ENCODE results near the gene ARF6. TPM values are rescaled to one million over a fixed set of nuclear protein-coding genes. Genes with fewer than 3 reads are reported as not detected.

ARF6 gene
- total and polyA plus RNA-seq, 9 of the 15 experiments (the other 6 are each of a cell fraction or from before 2014, with no cell fraction given): 15.3 to 35.2 (median 24.9) TPM

DNA sequence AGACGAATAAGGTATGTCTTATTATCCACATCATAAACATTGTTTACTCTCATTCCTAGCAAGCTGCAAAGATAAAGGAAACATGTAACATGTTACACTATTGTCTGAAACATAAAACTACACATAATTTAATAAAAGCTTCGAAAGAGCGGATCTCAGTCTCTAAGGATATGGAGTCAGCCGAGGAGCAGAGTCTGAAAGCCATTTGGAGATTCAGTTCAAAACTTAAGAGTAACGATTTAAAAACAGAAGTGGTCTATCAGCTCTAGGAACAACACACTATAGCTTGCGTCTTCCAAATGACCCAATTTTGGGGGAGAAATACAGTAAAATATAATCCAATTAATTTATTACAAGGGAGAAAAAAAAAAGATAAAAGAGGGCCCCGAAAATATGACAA is 41.1 kb upstream of the ARF6 start:
- no TSS peak for BruUV-seq (replicated peaks)
- in situ Hi-C loops (cut with MboI) (loop anchor here (25.0 kb wide), 1 partner anchor 685 kb away; the partner anchor contains the start of gene MAP4K5), intact Hi-C loops (cut with micrococcal nuclease) (loop anchor here (5.0 kb wide), 2 partner anchors 220 to 265 kb away; partner anchors contain the start of gene RPS29)
- H3K27me3 ChIP-seq (ENCODE audit: control insufficient read depth in 2 of 2, insufficient read depth in 2 of 2, low read length in 2 of 2): no peaks in the 10 kb centered on the region; a peak in 1 of 5 replicates
- H3K79me2 ChIP-seq (ENCODE audit: control insufficient read depth, insufficient read depth, low read length): peaks cover 42% of the 10 kb centered on the region
- H3K36me3 ChIP-seq (ENCODE audit: control insufficient read depth, insufficient read depth, low read length): peaks cover 38% of the 10 kb centered on the region; the same call in 2 of the 3 replicates
- H3K27ac ChIP-seq (ENCODE audit: extremely low read depth, low read depth, low read length): peak overlapping the region; percentile 85
- DNase-seq (ENCODE audit: extremely low read depth in 1 of 4, low spot score in 3 of 4) (no peak), FAIRE-seq (no peak), ATAC-seq (peak; percentile 23)
- H3K9me3 ChIP-seq (replicated peaks; ENCODE audit: control insufficient read depth, insufficient read depth, low read depth, low read length): no peaks in the 10 kb centered on the region
- no peaks in the 10 kb centered on the region for H3K9me1 ChIP-seq (ENCODE audit: control insufficient read depth, insufficient read depth, low read length)
- peak overlapping the region; percentile 84 for H3K4me3 ChIP-seq
- WGBS (ENCODE audit: insufficient coverage, low coverage, missing lambda C conversion rate): 3% methylated on average over 6 of the region's 7 CpGs
- peak overlapping the region; percentile 79 for H3K4me2 ChIP-seq (ENCODE audit: insufficient read depth, low read length)
- no peak for TF ChIP-seq ZNF217 (CRISPR knock-in tag; IDR thresholded peaks at IDR 0.05)
- no peak for TF ChIP-seq ZC3H8 (IDR thresholded peaks at IDR 0.05)
- no peak for TF ChIP-seq TEAD1 (CRISPR knock-in tag; IDR thresholded peaks at IDR 0.05)
- TF ChIP-seq, protein P1, sequence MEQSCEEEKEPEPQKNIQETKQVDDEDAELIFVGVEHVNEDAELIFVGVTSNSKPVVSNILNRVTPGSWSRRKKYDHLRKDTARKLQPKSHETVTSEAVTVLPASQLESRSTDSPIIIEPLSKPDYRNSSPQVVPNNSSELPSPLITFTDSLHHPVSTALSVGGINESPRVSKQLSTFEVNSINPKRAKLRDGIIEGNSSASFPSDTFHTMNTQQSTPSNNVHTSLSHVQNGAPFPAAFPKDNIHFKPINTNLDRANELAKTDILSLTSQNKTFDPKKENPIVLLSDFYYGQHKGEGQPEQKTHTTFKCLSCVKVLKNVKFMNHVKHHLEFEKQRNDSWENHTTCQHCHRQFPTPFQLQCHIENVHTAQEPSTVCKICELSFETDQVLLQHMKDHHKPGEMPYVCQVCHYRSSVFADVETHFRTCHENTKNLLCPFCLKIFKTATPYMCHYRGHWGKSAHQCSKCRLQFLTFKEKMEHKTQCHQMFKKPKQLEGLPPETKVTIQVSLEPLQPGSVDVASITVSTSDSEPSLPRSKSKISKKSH (CRISPR knock-in tag; IDR thresholded peaks at IDR 0.05): no peak
- no peak for TF ChIP-seq FOXK2 (conservative IDR thresholded peaks at IDR 0.05 in 1 of 2, IDR thresholded peaks at IDR 0.05 in 1 of 2; ENCODE audit: low read depth in 2 of 2)
- TF ChIP-seq, protein P2, sequence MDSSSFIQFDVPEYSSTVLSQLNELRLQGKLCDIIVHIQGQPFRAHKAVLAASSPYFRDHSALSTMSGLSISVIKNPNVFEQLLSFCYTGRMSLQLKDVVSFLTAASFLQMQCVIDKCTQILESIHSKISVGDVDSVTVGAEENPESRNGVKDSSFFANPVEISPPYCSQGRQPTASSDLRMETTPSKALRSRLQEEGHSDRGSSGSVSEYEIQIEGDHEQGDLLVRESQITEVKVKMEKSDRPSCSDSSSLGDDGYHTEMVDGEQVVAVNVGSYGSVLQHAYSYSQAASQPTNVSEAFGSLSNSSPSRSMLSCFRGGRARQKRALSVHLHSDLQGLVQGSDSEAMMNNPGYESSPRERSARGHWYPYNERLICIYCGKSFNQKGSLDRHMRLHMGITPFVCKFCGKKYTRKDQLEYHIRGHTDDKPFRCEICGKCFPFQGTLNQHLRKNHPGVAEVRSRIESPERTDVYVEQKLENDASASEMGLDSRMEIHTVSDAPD (CRISPR knock-in tag; IDR thresholded peaks at IDR 0.05): no peak
- TF ChIP-seq FOXJ2 (tag; IDR thresholded peaks at IDR 0.05): no peak
- TF ChIP-seq, protein P3, sequence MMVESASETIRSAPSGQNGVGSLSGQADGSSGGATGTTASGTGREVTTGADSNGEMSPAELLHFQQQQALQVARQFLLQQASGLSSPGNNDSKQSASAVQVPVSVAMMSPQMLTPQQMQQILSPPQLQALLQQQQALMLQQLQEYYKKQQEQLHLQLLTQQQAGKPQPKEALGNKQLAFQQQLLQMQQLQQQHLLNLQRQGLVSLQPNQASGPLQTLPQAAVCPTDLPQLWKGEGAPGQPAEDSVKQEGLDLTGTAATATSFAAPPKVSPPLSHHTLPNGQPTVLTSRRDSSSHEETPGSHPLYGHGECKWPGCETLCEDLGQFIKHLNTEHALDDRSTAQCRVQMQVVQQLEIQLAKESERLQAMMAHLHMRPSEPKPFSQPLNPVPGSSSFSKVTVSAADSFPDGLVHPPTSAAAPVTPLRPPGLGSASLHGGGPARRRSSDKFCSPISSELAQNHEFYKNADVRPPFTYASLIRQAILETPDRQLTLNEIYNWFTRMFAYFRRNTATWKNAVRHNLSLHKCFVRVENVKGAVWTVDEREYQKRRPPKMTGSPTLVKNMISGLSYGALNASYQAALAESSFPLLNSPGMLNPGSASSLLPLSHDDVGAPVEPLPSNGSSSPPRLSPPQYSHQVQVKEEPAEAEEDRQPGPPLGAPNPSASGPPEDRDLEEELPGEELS (CRISPR knock-in tag; IDR thresholded peaks at IDR 0.05; ENCODE audit: borderline replicate concordance): no peak
- TF ChIP-seq ZNF324 (CRISPR knock-in tag; IDR thresholded peaks at IDR 0.05): no peak
- no peak for TF ChIP-seq ELF4 (CRISPR knock-in tag; IDR thresholded peaks at IDR 0.05)
- TF ChIP-seq ZNF134 (CRISPR knock-in tag; conservative IDR thresholded peaks at IDR 0.05): no peak
- TF ChIP-seq, protein P4, sequence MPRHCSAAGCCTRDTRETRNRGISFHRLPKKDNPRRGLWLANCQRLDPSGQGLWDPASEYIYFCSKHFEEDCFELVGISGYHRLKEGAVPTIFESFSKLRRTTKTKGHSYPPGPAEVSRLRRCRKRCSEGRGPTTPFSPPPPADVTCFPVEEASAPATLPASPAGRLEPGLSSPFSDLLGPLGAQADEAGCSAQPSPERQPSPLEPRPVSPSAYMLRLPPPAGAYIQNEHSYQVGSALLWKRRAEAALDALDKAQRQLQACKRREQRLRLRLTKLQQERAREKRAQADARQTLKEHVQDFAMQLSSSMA (CRISPR knock-in tag; IDR thresholded peaks at IDR 0.05): no peak
- TF ChIP-seq, protein P5, sequence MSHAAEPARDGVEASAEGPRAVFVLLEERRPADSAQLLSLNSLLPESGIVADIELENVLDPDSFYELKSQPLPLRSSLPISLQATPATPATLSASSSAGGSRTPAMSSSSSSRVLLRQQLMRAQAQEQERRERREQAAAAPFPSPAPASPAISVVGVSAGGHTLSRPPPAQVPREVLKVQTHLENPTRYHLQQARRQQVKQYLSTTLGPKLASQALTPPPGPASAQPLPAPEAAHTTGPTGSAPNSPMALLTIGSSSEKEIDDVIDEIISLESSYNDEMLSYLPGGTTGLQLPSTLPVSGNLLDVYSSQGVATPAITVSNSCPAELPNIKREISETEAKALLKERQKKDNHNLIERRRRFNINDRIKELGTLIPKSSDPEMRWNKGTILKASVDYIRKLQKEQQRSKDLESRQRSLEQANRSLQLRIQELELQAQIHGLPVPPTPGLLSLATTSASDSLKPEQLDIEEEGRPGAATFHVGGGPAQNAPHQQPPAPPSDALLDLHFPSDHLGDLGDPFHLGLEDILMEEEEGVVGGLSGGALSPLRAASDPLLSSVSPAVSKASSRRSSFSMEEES (CRISPR knock-in tag; IDR thresholded peaks at IDR 0.05): no peak
- TF ChIP-seq TAL1 (IDR thresholded peaks at IDR 0.05): no peak
- no peak for TF ChIP-seq RNF2 (IDR thresholded peaks at IDR 0.05)
- peak overlapping the region; percentile 97; the same call in 1 of the 2 replicates for H2AFZ ChIP-seq (ENCODE audit: low read depth, low read length)
- ChIA-PET POLR2A (interaction anchor here (0.6 to 4.5 kb wide), 9 partner anchors 9 to 265 kb away, joined by 3 to 32 read pairs (median 4); partner anchors contain the start of genes DNAAF2 and VCPKMT), CTCF (ENCODE audit: low intra/inter-chr PET ratio) (interaction anchor here (0.7 kb wide), 1 partner anchor 254 kb away, joined by 3 read pairs; no protein-coding TSS in a partner anchor)
- H3K4me1 ChIP-seq (replicated peaks in 1 of 2; ENCODE audit: control insufficient read depth in 2 of 2, insufficient read depth in 2 of 2, low read length in 2 of 2): peaks cover 0 to 4% of the 10 kb centered on the region in 2 experiments; a peak in 2 of 5 replicates
- peak overlapping the region; percentile 84 to 100; a peak in 3 of 4 replicates for H3K9ac ChIP-seq (ENCODE audit: insufficient read depth in 1 of 2, low read depth in 2 of 2, low read length in 2 of 2)
- no peaks in the 10 kb centered on the region for H4K20me1 ChIP-seq (replicated peaks; ENCODE audit: control insufficient read depth, insufficient read depth, low read length)

Measured in K562 (cell line).